ENCODE data around the gene ATG7.
"Not testable (repeated sequence)": the region's sequence is repeated elsewhere in the genome, so short reads cannot be mapped to it uniquely, and the experiment has no call there.

ATG7 gene

GRCh38 chr3:11391174-11391879, 119.1 kb downstream of the ATG7 start:
- no peak for DNase-seq

GRCh38 chr3:11392014-11392859, 120.0 kb downstream of the ATG7 start:
- no peak for DNase-seq

DNA sequence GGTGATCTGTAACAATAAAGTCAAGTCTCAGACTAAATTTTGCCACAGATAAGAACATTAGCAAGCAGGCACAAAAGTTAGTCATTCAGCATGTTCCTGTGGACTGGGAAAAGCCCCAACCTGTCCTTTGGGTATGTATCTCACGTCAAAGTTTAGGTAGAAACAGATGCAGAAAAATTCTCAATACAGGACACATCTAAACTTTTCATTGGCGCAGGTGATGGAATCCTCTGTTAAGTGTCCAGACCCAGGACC, 120.6 kb downstream of the ATG7 start:
- no peak for DNase-seq

DNA sequence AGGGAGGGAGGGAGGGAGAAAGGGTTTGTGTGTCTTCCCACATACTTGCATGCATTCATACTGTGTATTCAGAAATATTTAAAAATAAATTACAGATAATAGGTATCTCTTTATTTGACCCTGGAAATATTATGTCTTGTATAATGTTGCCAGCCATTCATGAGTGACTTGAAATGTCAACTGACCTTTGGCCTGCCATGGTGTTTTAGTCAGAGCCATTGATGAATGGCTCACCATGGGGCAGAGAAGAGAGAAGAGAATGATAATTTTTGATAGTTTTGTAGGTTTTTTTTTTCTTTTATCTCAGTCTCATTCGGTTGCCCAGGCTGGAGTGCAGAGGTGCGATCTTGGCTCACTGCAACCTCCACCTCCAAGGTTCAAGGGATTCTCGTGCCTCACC, 121.2 kb downstream of the ATG7 start:
- no peak for DNase-seq

DNA sequence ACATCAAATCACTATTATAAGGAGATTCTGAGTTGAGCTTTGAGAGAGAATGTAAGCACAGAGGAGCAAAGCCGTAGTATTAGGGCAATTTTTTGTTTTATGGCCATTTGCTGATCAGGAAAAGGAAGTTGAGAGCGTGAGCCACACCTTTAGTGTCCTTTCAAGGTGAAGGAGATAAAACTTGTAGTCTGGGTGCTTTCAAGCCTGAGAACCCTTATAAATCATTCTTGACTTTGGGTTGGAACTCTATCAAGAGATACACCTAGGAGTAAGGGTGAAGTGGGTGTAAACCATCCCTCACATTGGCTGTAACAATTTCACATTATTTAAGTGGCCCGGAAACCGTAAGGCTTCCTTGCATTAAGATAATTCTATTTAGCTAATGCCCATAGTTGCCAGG, 122.2 kb downstream of the ATG7 start:
- DNase-seq, result no peak

- no peak for DNase-seq
Measured at GRCh38 chr3:11400213-11400612, 128.0 kb downstream of the ATG7 start.

GRCh38 chr3:11401434-11401833, 129.2 kb downstream of the ATG7 start:
- DNase-seq, result no peak

DNA sequence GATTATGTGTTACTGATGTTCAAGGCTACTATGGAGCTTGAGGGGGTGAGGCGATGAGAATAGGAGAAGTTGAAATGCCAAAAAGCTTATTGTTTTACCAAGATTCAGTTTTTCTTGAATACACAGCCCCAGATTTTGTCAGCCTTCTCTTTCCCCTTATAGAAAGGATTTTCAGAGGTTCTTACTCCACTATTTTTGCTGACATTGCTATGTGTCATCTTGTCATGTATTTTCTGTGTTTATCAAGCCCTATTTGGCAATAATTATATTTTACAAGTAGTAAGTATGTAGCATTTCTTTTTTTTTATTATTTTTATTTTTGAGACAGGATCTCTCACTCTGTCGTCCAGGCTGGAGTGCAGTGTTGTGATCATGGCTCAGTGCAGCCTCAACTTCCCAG, 133.1 kb downstream of the ATG7 start:
- no peak for DNase-seq

GRCh38 chr3:11407644-11408043, 135.4 kb downstream of the ATG7 start:
- DNase-seq, result no peak

- not testable (repeated sequence) for DNase-seq
Measured at GRCh38 chr3:11408324-11408859, 136.2 kb downstream of the ATG7 start.

- DNase-seq, result no peak
Measured at GRCh38 chr3:11410564-11410963, 138.4 kb downstream of the ATG7 start.

GRCh38 chr3:11411956-11412355, 139.8 kb downstream of the ATG7 start:
- DNase-seq, result no peak

GRCh38 chr3:11413071-11413470, 140.9 kb downstream of the ATG7 start:
- no peak for DNase-seq

GRCh38 chr3:11415099-11415498, 142.9 kb downstream of the ATG7 start:
- no peak for DNase-seq

GRCh38 chr3:11420066-11420465, 147.9 kb downstream of the ATG7 start:
- no peak for DNase-seq

DNA sequence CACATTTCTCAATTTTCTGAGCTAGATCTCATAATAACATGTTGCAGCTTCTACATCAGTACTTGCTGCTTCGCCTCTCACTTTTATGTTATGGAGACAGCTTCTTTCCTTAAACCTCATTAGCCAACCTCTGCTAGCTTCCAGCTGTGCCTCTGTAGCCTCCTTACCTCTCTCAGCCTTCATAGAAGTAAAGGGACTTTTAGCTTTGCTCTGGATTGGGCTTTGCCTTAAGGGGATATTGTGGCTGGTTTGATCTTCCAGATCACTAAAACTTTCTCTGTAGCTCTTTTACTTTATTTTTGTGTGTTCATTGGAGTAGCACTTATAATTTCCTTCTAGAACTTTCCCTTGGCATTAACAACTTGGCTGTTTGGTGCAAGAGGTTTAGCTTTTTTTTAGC, 150.1 kb downstream of the ATG7 start:
- DNase-seq, result no peak

DNA sequence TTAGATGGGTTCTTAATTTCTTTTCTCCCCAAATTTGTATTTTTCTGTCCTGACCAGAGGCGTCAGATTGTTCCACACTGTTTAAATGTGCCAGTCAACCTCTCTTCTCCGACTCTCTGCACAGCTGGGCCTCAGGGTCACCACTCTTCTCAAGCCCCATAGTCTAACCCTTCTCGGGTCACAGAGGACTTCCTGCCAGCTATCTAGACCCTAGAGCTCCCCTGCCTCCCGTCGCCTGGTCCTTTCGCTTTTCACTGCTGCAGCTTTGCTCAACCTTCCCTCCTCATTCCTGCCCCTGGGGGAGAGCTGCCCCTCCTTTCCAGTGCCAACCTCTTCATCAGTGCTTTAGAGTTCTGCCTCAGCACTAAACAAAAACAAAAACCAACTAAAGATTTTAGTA, 151.7 kb downstream of the ATG7 start:
- DNase-seq, result no peak

GRCh38 chr3:11424277-11424676, 152.1 kb downstream of the ATG7 start:
- no peak for DNase-seq

- DNase-seq, result no peak
Measured at GRCh38 chr3:11430207-11430606, 158.0 kb downstream of the ATG7 start.

GRCh38 chr3:11430624-11431023, 158.4 kb downstream of the ATG7 start:
- DNase-seq, result no peak

GRCh38 chr3:11431319-11431718, 159.1 kb downstream of the ATG7 start:
- DNase-seq, result no peak

DNA sequence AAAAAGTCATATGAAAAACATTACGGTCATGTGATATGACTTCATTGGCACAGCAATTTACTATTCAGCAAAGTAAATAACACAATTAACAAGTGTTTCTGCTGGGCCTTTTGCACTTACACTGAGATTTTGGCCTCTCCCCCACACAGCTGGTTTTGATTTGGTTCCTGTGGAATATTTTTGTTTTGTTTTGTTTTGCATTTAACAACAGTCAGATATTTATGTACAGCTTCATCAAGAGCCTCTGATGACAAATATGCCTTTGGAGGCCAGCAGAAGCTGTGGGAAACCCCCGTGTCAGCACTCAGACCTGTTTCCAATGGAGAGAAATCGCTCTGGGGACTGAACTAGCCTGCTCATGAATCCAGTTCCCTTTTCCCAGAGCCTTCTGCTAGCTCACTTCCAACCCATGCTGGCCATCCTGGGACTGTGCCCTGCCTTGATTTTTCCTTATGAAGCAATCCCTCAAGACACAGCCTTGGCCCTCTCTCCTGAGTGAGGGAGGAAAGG, 161.9 kb downstream of the ATG7 start:
- DNase-seq, result no peak

- DNase-seq, result no peak
Measured at GRCh38 chr3:11434563-11435096, 162.4 kb downstream of the ATG7 start.
